IgD-negative memory B cell (primary cell): ENCODE data around the gene CDC73. TPM values are rescaled to one million over a fixed set of nuclear protein-coding genes. Genes with fewer than 3 reads are reported as not detected.
"Not testable (repeated sequence)": the region's sequence is repeated elsewhere in the genome, so short reads cannot be mapped to it uniquely, and the experiment has no call there.

Experiments
- H3K27ac Mint-ChIP-seq, 3 donors: one replicate each; pipeline ENCODE4 v1.8.0; 2020 to 2022; ENCODE audit warnings: mild to moderate bottlenecking in 3 of 3, mixed read lengths in 3 of 3, moderate library complexity in 1 of 3
- H3K27me3 Mint-ChIP-seq: one replicate; pipeline ENCODE4 v1.8.0; 2021; ENCODE audit warnings: mixed read lengths
- H3K36me3 Mint-ChIP-seq: one replicate; pipeline ENCODE4 v1.8.0; 2020; ENCODE audit warnings: mild to moderate bottlenecking, mixed read lengths
- H3K4me1 Mint-ChIP-seq, 3 donors: one replicate each; pipeline ENCODE4 v1.8.0; 2020 to 2022; ENCODE audit warnings: mixed read lengths in 3 of 3, mild to moderate bottlenecking in 1 of 3
- H3K4me3 Mint-ChIP-seq, 4 donors: one replicate each; pipeline ENCODE4 v1.8.0; 2020 to 2022; ENCODE audit warnings: mild to moderate bottlenecking in 4 of 4, mixed read lengths in 4 of 4, moderate library complexity in 3 of 4
- H3K9me3 Mint-ChIP-seq, 3 donors: one replicate each; pipeline ENCODE4 v1.8.0; 2020 to 2021; ENCODE audit warnings: mixed read lengths in 3 of 3, mild to moderate bottlenecking in 1 of 3
- polyA plus RNA-seq: library from polyadenylated mRNA; unstranded; fragments of 300-500 nt; fragmentation: Illumina TruSeq; gene quantifications from one replicate; pipeline ENCODE4 v1.2.3, GENCODE V29; 2021

The CDC73 gene
- polyA plus RNA-seq, 1 donor from 2014 or later = 37.7 TPM

- Mint-ChIP-seq H3K4me3 (no peak overlapping the region), H3K4me1 (peaks cover 13 to 17% (median 15%) of the 10 kb centered on the region in 3 donors), H3K27ac (no peak overlapping the region), H3K27me3 (no peaks in the 10 kb centered on the region), H3K9me3 (no peaks in the 10 kb centered on the region), H3K36me3 (no peaks in the 10 kb centered on the region)
These were observed 13.4 kb upstream of the CDC73 start for GRCh38 chr1:193108471-193108870.

DNA sequence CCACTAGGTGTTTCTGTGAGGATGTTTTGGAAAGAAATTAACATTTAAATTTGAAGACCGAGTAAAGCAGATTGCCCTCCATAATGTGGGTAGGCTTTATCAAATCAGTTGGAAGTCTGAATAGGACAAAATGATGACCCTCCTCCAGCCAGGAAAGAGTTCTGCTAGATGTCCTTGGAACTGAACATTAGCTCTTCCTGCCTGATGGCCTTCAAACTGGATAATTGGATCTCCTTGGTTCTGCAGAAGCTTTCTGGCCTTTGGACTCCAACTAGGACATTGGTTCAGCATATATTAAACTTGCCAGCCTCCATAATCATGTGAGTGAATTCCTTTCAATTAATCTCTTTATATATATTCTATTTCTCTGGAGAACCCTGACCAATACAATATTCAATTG lies 12.2 kb upstream of the CDC73 start:
- Mint-ChIP-seq H3K4me3 (peak overlapping the region in 1 of 4 donors; percentile 21), H3K36me3 (no peaks in the 10 kb centered on the region), H3K27ac (no peak overlapping the region), H3K27me3 (no peaks in the 10 kb centered on the region), H3K4me1 (peaks cover 6 to 10% (median 7%) of the 10 kb centered on the region in 3 donors), H3K9me3 (no peaks in the 10 kb centered on the region)

DNA sequence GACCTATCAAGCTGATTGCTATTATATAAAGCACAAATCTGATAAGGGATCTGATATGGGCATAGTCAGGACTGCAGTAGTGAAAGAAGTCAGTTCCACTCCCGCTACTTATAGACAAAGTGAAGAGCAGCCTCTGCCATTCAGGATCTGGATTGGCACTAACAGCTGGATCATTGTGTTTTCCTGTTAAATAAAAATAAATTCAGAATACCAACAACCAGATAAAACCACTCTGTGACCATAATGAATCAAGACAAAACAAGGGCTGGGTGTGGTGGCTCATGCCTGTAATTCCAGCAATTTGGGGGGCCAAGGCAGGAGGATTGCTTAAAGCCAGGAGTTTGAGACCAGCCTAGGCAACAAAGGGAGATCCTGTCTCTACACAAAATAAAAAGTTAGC lies 11.6 kb upstream of the CDC73 start:
- Mint-ChIP-seq H3K9me3 (no peaks in the 10 kb centered on the region), H3K36me3 (no peaks in the 10 kb centered on the region), H3K4me3 (no peak overlapping the region), H3K27me3 (no peaks in the 10 kb centered on the region), H3K4me1 (peaks cover 6 to 10% (median 7%) of the 10 kb centered on the region in 3 donors), H3K27ac (no peak overlapping the region)

DNA sequence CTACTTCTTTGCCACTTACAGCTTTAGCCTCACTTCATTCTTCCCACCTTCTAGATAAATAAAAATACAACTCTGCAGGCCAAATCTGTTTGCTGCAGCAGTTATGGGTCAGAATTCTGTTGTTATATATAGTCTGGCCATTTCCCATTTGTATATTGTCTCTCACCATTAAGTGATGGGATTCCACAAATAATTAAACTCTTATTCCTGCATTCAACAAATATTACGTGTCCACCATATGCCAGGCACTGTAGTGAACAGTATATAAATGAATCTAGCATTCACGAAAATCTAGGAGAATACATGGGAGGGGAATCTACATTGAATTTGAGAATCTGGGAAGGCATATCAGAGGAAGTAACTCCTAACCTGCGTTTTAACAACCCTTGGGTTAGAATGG lies 11.0 kb upstream of the CDC73 start:
- Mint-ChIP-seq H3K4me1 (peaks cover 1 to 6% (median 6%) of the 10 kb centered on the region in 3 donors), H3K36me3 (no peaks in the 10 kb centered on the region), H3K4me3 (no peak overlapping the region), H3K27ac (no peak overlapping the region), H3K27me3 (no peaks in the 10 kb centered on the region), H3K9me3 (no peaks in the 10 kb centered on the region)

GRCh38 chr1:193111641-193112090 lies 10.2 kb upstream of the CDC73 start:
- Mint-ChIP-seq H3K27ac (no peak overlapping the region), H3K9me3 (no peaks in the 10 kb centered on the region), H3K4me3 (no peak overlapping the region), H3K36me3 (no peaks in the 10 kb centered on the region), H3K4me1 (peaks cover 0 to 6% (median 4%) of the 10 kb centered on the region in 3 donors), H3K27me3 (no peaks in the 10 kb centered on the region)

DNA sequence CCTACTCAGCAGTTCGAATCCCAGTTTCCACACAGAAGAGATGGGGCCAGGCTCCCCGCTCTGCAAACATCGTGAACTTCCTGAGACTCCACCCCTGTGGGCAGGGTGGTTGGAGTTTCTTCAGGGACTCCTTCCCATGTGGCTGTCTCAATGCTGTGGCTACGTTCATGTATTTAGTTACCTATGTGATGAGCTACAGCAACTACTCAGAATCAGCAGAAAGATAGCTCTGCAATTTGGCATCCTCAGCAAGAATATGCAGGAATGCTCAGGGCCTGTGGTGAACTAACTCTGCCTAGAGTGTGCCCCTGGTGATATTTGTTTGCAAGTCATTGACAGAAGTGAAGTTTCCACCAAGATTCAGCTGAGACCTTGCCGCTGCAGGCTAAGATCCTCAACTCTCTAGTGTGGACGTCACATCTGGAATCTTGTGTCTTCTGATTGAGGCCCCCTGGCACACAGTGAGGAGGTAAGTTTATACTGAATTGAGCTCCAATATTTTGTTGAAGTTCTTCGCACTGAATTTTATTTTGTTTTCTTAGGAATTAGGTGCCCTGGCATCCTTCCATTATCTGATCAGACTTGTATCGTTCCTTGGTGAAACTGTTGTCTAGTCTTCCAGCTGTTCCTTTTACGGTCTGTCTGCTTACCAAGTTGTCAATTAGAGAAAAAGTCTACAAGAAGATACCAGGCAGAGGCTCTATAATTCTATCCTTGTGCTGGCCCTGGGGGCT lies 8.4 kb upstream of the CDC73 start:
- H3K36me3 Mint-ChIP-seq = no peaks in the 10 kb centered on the region
- H3K9me3 Mint-ChIP-seq = no peaks in the 10 kb centered on the region
- H3K27ac Mint-ChIP-seq = no peak overlapping the region
- no peaks in the 10 kb centered on the region for H3K27me3 Mint-ChIP-seq
- peaks cover 4 to 5% (median 4%) of the 10 kb centered on the region in 3 donors for H3K4me1 Mint-ChIP-seq
- no peak overlapping the region for H3K4me3 Mint-ChIP-seq

GRCh38 chr1:193113992-193114332 lies 7.9 kb upstream of the CDC73 start:
- Mint-ChIP-seq H3K36me3 (no peaks in the 10 kb centered on the region), H3K4me3 (no peak overlapping the region), H3K27me3 (no peaks in the 10 kb centered on the region), H3K9me3 (no peaks in the 10 kb centered on the region), H3K27ac (no peak overlapping the region), H3K4me1 (peaks cover 5 to 8% (median 7%) of the 10 kb centered on the region in 3 donors)

GRCh38 chr1:193114485-193115095 lies 7.2 kb upstream of the CDC73 start:
- Mint-ChIP-seq H3K27ac (no peak overlapping the region), H3K27me3 (no peaks in the 10 kb centered on the region), H3K36me3 (no peaks in the 10 kb centered on the region), H3K4me1 (peaks cover 5 to 13% (median 7%) of the 10 kb centered on the region in 3 donors), H3K4me3 (no peak overlapping the region), H3K9me3 (no peaks in the 10 kb centered on the region)

- Mint-ChIP-seq H3K4me3 (peak overlapping the region in 1 of 4 donors; percentile 28), H3K27me3 (no peaks in the 10 kb centered on the region), H3K36me3 (no peaks in the 10 kb centered on the region), H3K27ac (no peak overlapping the region), H3K4me1 (peaks cover 5 to 13% (median 7%) of the 10 kb centered on the region in 3 donors), H3K9me3 (no peaks in the 10 kb centered on the region)
These were observed 6.1 kb upstream of the CDC73 start for GRCh38 chr1:193115629-193116227.

- H3K4me1 Mint-ChIP-seq = peaks cover under 1 to 18% (median 9%) of the 10 kb centered on the region in 3 donors
- H3K36me3 Mint-ChIP-seq, H3K27ac Mint-ChIP-seq, H3K9me3 Mint-ChIP-seq, H3K4me3 Mint-ChIP-seq, H3K27me3 Mint-ChIP-seq: not testable (repeated sequence)
These were observed 4.7 kb upstream of the CDC73 start for GRCh38 chr1:193117167-193117566.

DNA sequence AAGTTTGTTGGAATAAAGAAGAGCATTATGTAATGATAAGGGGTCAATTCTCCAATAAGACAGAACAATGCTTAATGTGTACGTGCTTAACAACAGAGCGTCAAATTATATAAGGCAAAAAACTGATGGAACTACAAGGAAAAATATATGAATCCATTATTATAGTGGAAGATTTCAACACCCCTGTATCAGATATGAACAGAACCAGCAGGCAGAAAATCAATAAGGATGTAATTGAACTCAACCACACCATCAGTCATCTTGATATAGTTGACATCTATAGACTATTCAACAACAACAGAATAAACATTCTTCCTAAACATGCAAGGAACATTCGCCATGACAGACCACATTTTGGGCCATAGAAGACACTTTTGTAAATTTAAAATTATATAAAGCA lies 3.6 kb upstream of the CDC73 start:
- Mint-ChIP-seq H3K36me3 (no peaks in the 10 kb centered on the region), H3K27ac (no peak overlapping the region), H3K4me3 (no peak overlapping the region), H3K9me3 (no peaks in the 10 kb centered on the region), H3K27me3 (no peaks in the 10 kb centered on the region), H3K4me1 (peaks cover 6 to 24% (median 12%) of the 10 kb centered on the region in 3 donors)

GRCh38 chr1:193118803-193119730 lies 2.8 kb upstream of the CDC73 start:
- peak overlapping the region in 2 of 3 donors; percentile 25 to 58 for H3K27ac Mint-ChIP-seq
- no peaks in the 10 kb centered on the region for H3K27me3 Mint-ChIP-seq
- no peaks in the 10 kb centered on the region for H3K9me3 Mint-ChIP-seq
- no peaks in the 10 kb centered on the region for H3K36me3 Mint-ChIP-seq
- peaks cover 12 to 31% (median 19%) of the 10 kb centered on the region in 3 donors for H3K4me1 Mint-ChIP-seq
- H3K4me3 Mint-ChIP-seq = peak overlapping the region in 1 of 4 donors; percentile 68

DNA sequence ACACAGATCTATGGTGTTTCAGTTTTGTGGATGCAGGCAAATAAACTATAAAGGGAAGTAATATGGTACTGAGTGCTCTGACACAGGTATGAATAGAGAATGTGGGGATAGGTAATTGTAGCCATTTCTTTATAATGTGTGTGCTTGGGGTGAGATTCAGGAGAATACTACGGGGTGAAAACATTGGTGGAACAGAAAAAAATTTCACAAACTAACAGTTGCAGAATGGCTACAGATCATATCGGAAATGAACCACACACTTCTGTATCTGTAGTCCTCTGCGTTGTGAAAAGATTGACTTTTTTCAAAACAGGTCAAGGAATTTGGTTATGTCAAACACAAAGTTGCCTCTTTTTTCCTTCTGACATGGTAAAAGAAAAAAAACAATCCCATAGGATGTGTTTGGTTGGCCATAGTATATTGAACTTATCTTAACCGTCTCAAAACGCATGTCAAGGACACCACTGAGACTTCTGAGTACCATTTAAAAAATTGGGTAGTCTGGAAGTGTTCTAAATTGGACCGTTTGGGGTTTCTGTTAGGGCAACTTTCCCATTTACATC lies 1.1 kb upstream of the CDC73 start:
- H3K27ac Mint-ChIP-seq = peak overlapping the region in 2 of 3 donors; percentile 78 to 99
- H3K27me3 Mint-ChIP-seq = no peaks in the 10 kb centered on the region
- H3K9me3 Mint-ChIP-seq = no peaks in the 10 kb centered on the region
- H3K4me1 Mint-ChIP-seq = peaks cover 19 to 40% (median 26%) of the 10 kb centered on the region in 3 donors
- H3K4me3 Mint-ChIP-seq = peak overlapping the region; percentile 89 to 100 (median 98)
- H3K36me3 Mint-ChIP-seq = no peaks in the 10 kb centered on the region

GRCh38 chr1:193123751-193124150 lies 1.9 kb downstream of the CDC73 start:
- H3K9me3 Mint-ChIP-seq = no peaks in the 10 kb centered on the region
- H3K4me3 Mint-ChIP-seq = peak overlapping the region; percentile 89 to 100 (median 98)
- H3K27ac Mint-ChIP-seq = peak overlapping the region in 2 of 3 donors; percentile 35 to 37
- H3K36me3 Mint-ChIP-seq = peaks cover 2% of the 10 kb centered on the region
- H3K27me3 Mint-ChIP-seq = no peaks in the 10 kb centered on the region
- peaks cover 23 to 33% (median 27%) of the 10 kb centered on the region in 3 donors for H3K4me1 Mint-ChIP-seq
